ENCODE results near the gene NMNAT1. TPM values are rescaled to one million over a fixed set of nuclear protein-coding genes. Genes with fewer than 3 reads are reported as not detected.

The NMNAT1 gene
- total and polyA plus RNA-seq, 2 experiments from 2014 or later, result 6.8 to 10.2 TPM

DNA sequence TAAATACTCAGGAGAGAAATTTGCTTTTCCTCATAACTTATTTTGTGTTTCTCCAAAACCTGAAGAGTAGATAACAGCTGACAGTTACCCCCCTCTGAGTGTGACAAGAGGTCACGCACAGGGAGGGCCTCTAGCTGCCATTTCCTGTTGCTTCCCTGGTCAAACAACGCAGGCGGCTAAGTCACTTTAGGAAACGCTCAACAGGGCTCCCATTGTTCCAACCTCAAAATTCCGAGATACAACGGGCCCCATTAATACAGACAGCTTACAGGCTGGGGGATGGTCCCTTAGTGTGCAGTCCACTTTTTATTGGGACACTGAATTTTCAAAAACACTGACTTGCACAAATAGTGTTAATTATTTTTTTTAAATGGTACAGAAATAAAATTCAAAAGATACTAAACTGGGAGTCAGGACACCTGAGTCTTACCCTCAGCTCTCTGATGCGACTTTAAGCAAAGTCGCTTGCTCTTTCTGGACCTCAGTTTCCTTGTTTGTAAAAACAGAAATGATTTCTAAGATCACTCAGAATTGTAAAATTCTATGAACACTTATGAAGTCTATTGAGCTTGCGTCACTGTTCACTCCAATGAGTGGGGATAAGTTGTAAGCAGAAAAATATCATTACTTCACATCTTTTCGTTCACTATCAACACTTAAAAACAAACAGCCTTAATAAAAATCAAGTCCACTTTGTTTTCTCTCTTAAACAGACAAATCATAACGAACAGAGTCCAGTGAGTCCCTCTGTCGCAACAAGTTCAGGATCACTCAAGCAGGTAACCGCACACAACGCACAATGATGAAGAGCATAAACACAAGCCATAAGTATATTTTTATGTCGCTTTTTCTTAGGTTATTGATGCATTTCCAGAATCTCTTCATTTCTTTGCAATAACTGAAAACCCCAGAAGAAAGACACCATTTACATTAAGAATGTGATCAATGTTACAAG, 13.6 kb upstream of the NMNAT1 start:
- no peak overlapping the region for H3K27ac ChIP-seq
- H3K9me3 ChIP-seq (ENCODE audit: low read depth), result no peaks in the 10 kb centered on the region
- no peaks in the 10 kb centered on the region for H3K36me3 ChIP-seq (replicated peaks; ENCODE audit: insufficient read depth, low read depth)
- no peaks in the 10 kb centered on the region for H3K79me2 ChIP-seq
- no peaks in the 10 kb centered on the region for H3K9me2 ChIP-seq (replicated peaks; ENCODE audit: insufficient read depth)
- H3K27me3 ChIP-seq, result no peaks in the 10 kb centered on the region
- 64% methylated on average over 15 of the region's 15 CpGs for whole genome bisulfite sequencing (ENCODE audit: low lambda C conversion rate, missing lambda C conversion rate)
- TF ChIP-seq, protein P1, sequence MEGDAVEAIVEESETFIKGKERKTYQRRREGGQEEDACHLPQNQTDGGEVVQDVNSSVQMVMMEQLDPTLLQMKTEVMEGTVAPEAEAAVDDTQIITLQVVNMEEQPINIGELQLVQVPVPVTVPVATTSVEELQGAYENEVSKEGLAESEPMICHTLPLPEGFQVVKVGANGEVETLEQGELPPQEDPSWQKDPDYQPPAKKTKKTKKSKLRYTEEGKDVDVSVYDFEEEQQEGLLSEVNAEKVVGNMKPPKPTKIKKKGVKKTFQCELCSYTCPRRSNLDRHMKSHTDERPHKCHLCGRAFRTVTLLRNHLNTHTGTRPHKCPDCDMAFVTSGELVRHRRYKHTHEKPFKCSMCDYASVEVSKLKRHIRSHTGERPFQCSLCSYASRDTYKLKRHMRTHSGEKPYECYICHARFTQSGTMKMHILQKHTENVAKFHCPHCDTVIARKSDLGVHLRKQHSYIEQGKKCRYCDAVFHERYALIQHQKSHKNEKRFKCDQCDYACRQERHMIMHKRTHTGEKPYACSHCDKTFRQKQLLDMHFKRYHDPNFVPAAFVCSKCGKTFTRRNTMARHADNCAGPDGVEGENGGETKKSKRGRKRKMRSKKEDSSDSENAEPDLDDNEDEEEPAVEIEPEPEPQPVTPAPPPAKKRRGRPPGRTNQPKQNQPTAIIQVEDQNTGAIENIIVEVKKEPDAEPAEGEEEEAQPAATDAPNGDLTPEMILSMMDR (IDR thresholded peaks at IDR 0.05; ENCODE audit: poor library complexity), result no peak
- no peak for TF ChIP-seq EZH2phosphoT487 (IDR thresholded peaks at IDR 0.05; ENCODE audit: low read depth, severe bottlenecking, unreplicated experiment)
- TF ChIP-seq EZH2 (IDR thresholded peaks at IDR 0.05; ENCODE audit: borderline replicate concordance), result no peak
- no peaks in the 10 kb centered on the region for H4K20me1 ChIP-seq (ENCODE audit: insufficient read depth, poor library complexity, severe bottlenecking)
- no peaks in the 10 kb centered on the region for H3K4me1 ChIP-seq (ENCODE audit: insufficient read depth)
- no peak overlapping the region for H3K4me2 ChIP-seq
- no peak for DNase-seq (ENCODE audit: low spot score)
- H3K4me3 ChIP-seq, result no peak overlapping the region
- H2AFZ ChIP-seq, result no peak overlapping the region

DNA sequence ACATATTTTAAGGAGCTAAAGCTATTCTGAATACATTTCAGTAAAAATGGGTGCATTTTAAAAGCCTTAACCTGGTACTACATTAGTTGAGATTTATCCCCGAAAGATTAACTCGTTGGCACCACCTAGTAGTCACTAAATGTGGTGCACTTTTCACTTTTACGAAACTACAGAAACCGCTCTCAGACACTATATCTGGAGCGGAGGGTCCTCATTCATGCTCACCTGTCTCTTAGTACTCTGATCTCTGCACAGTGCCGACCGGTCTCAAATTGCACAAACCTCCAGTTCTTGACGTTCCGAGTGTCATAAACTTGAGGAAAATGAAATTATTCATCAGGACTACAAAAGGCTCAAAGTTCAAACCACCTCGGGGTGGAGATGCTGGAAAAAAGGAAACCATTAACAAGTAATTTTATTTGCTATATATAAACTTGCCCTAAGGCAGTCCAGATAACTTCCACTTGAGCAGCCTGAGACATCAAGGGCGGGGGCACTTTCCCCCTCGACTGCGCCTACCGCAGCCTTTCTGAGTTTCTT, 806 bp upstream of the NMNAT1 start:
- Histone ChIP-seq H2AFZ (peak overlapping the region; percentile 59), H3K4me1 (ENCODE audit: insufficient read depth) (peaks cover 8% of the 10 kb centered on the region), H3K4me2 (peak overlapping the region; percentile 84), H3K9me3 (ENCODE audit: low read depth) (no peaks in the 10 kb centered on the region), H3K36me3 (replicated peaks; ENCODE audit: insufficient read depth, low read depth) (no peaks in the 10 kb centered on the region), H3K9me2 (replicated peaks; ENCODE audit: insufficient read depth) (no peaks in the 10 kb centered on the region), H3K79me2 (peaks cover 39% of the 10 kb centered on the region), H4K20me1 (ENCODE audit: insufficient read depth, poor library complexity, severe bottlenecking) (no peaks in the 10 kb centered on the region), H3K4me3 (peak overlapping the region; percentile 73), H3K27ac (peak overlapping the region; percentile 95), H3K27me3 (no peaks in the 10 kb centered on the region)
- TF ChIP-seq EZH2phosphoT487 (IDR thresholded peaks at IDR 0.05; ENCODE audit: low read depth, severe bottlenecking, unreplicated experiment), result no peak
- TF ChIP-seq, protein P1 (IDR thresholded peaks at IDR 0.05; ENCODE audit: poor library complexity), result peak; percentile 58
- DNase-seq (ENCODE audit: low spot score), result peak; percentile 66
- WGBS (ENCODE audit: low lambda C conversion rate, missing lambda C conversion rate), result 2% methylated on average over 14 of the region's 14 CpGs

DNA sequence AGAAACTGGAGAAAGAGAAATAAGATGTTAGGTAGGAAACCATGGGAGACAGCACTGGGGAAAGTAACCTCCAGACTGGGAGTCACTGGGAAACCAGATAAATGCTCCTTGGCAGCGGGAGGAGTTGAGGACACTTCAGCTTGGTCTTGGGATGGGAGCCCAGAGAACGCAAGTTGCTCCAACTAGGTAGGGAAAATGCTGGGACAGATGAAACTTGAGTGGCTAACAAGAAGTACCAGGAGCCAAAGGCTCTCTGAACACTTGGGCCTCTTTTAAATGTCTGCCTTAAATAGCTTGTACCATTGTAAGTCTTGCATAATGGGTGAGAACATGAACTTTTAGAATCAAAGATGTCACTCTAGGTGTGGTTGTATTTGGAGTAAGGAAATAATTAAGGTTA, 3.0 kb downstream of the NMNAT1 start:
- TF ChIP-seq, protein P1 (IDR thresholded peaks at IDR 0.05; ENCODE audit: poor library complexity), result no peak
- TF ChIP-seq EZH2 (IDR thresholded peaks at IDR 0.05; ENCODE audit: borderline replicate concordance) (no peak), EZH2phosphoT487 (IDR thresholded peaks at IDR 0.05; ENCODE audit: low read depth, severe bottlenecking, unreplicated experiment) (no peak)
- Histone ChIP-seq H2AFZ (no peak overlapping the region), H3K27me3 (no peaks in the 10 kb centered on the region), H3K4me3 (no peak overlapping the region), H3K27ac (no peak overlapping the region), H3K9me2 (replicated peaks; ENCODE audit: insufficient read depth) (no peaks in the 10 kb centered on the region), H3K79me2 (peaks cover 33% of the 10 kb centered on the region), H4K20me1 (ENCODE audit: insufficient read depth, poor library complexity, severe bottlenecking) (no peaks in the 10 kb centered on the region), H3K36me3 (replicated peaks; ENCODE audit: insufficient read depth, low read depth) (no peaks in the 10 kb centered on the region), H3K9me3 (ENCODE audit: low read depth) (no peaks in the 10 kb centered on the region), H3K4me1 (ENCODE audit: insufficient read depth) (peaks cover 8% of the 10 kb centered on the region), H3K4me2 (no peak overlapping the region)
- no peak for DNase-seq (ENCODE audit: low spot score)
- 96% methylated on average over 2 of the region's 2 CpGs for WGBS (ENCODE audit: low lambda C conversion rate, missing lambda C conversion rate)
